H1 (cell line): ENCODE data around the gene ULK1. TPM values are rescaled to one million over a fixed set of nuclear protein-coding genes. Genes with fewer than 3 reads are reported as not detected.

Experiments used
- CTCF ChIA-PET: fragments of 300-600 bp; sonication (Branson Sonifier 250); formaldehyde crosslinking; loops from one replicate; lab custom pipeline; 2021; ENCODE audit not compliant: partially characterized antibody; lab: Charles Lee
- POLR2A ChIA-PET: fragments of 300-600 bp; sonication (Branson Sonifier 250); formaldehyde crosslinking; loops from one replicate; lab custom pipeline; 2021; ENCODE audit warnings: inconsistent platforms; ENCODE audit not compliant: partially characterized antibody; lab: Charles Lee
- DNase-seq, 2 experiments: peaks; one replicate each; pipeline versions ENCODE4 v3.0.0 to v3.0.0-alpha.2; 2010 to 2022; ENCODE audit warnings: low spot score in 2 of 2, low read depth in 1 of 2, mixed read lengths in 1 of 2
- FAIRE-seq: peaks from 2 replicates; lab custom pipeline; 2011; peaks lifted over from hg19 to GRCh38; lab: Jason Lieb, UNC
- H2AFZ ChIP-seq: 2 replicates; pipeline ENCODE4 v1.8.1; 2012; ENCODE audit warnings: low read length, inconsistent platforms
- H2AK5ac ChIP-seq: 2 replicates; pipeline ENCODE4 v1.6.1; 2013; ENCODE audit warnings: low read depth, low read length
- H2BK120ac ChIP-seq: replicated peaks from 2 replicates; pipeline ENCODE3; 2013; ENCODE audit warnings: low read depth, low read length, inconsistent platforms
- H2BK12ac ChIP-seq: 2 replicates; pipeline ENCODE4 v1.6.1; 2013; ENCODE audit warnings: low read depth, low read length
- H2BK15ac ChIP-seq: 2 replicates; pipeline ENCODE4 v1.6.1; 2013; ENCODE audit warnings: low read length
- H2BK20ac ChIP-seq: 2 replicates; pipeline ENCODE4 v1.6.1; 2013; ENCODE audit warnings: low read length
- H2BK5ac ChIP-seq: 2 replicates; pipeline ENCODE4 v1.6.1; 2013; ENCODE audit warnings: low read depth, low read length
- H3K14ac ChIP-seq: 2 replicates; pipeline ENCODE4 v1.6.1; 2013; ENCODE audit warnings: inconsistent platforms; ENCODE audit not compliant: insufficient read length
- H3K18ac ChIP-seq: 2 replicates; pipeline ENCODE4 v1.6.1; 2013; ENCODE audit warnings: low read length; ENCODE audit errors: extremely low read depth
- H3K23ac ChIP-seq: 2 replicates; pipeline ENCODE4 v1.6.1; 2013; ENCODE audit warnings: inconsistent platforms; ENCODE audit not compliant: insufficient read length
- H3K23me2 ChIP-seq: 2 replicates; pipeline ENCODE4 v1.6.1; 2013; ENCODE audit warnings: low read depth, low read length
- H3K27ac ChIP-seq: 2 replicates; pipeline ENCODE4 v1.6.1; 2011; ENCODE audit warnings: low read depth, low read length, inconsistent platforms
- H3K27me3 ChIP-seq, 4 experiments: replicated peaks in 1 of 4; 1 replicate in 1 of 4; 2 replicates in 3 of 4; pipeline versions ENCODE4 v1.6.1 to v1.8.1; 2011 to 2013; ENCODE audit warnings: low read length in 3 of 4, mild to moderate bottlenecking in 3 of 4, inconsistent platforms in 2 of 4, mixed read lengths in 2 of 4, moderate library complexity in 1 of 4; ENCODE audit not compliant: control insufficient read depth in 3 of 4, insufficient read depth in 3 of 4; ENCODE audit errors: extremely low read depth in 1 of 4
- H3K36me3 ChIP-seq, 4 experiments: 2 replicates each; pipeline versions ENCODE4 v1.6.1 to v1.8.1; 2011 to 2013; ENCODE audit warnings: mild to moderate bottlenecking in 4 of 4, low read length in 3 of 4, moderate library complexity in 2 of 4, control low read depth in 1 of 4, inconsistent platforms in 1 of 4; ENCODE audit not compliant: insufficient read depth in 4 of 4, control insufficient read depth in 2 of 4
- H3K4ac ChIP-seq: replicated peaks from 2 replicates; pipeline ENCODE3; 2013; ENCODE audit warnings: low read length, low read depth, mixed read lengths, inconsistent platforms; ENCODE audit not compliant: insufficient read length
- H3K4me1 ChIP-seq, 4 experiments: replicated peaks in 1 of 4; 1 replicate in 1 of 4; 2 replicates in 3 of 4; pipeline versions ENCODE4 v1.6.1 to v1.8.1; 2011 to 2013; ENCODE audit warnings: low read length in 3 of 4, inconsistent platforms in 2 of 4, mixed read lengths in 1 of 4; ENCODE audit not compliant: insufficient read depth in 4 of 4, control insufficient read depth in 3 of 4
- H3K4me2 ChIP-seq, 2 experiments: 2 replicates each; pipeline versions ENCODE4 v1.6.1 to v1.8.1; 2011 to 2013; ENCODE audit warnings: low read depth in 2 of 2, low read length in 2 of 2, control low read depth in 1 of 2, inconsistent platforms in 1 of 2, mild to moderate bottlenecking in 1 of 2; ENCODE audit not compliant: insufficient read depth in 1 of 2
- H3K4me3 ChIP-seq, 4 experiments: fragments of 200-600, 300-600 bp in 1 of 4; sonication (generic), shearing (Covaris generic), sonication (Bioruptor Twin) in 1 of 4; 2 replicates each; pipeline versions ENCODE4 v1.5.1 to v1.8.1; 2011 to 2016; ENCODE audit warnings: low read length in 4 of 4, low read depth in 3 of 4, control low read depth in 2 of 4, inconsistent platforms in 2 of 4, mild to moderate bottlenecking in 2 of 4, mixed read lengths in 1 of 4, moderate library complexity in 1 of 4; ENCODE audit not compliant: insufficient read depth in 2 of 4; ENCODE audit errors: extremely low read depth in 1 of 4
- H3K56ac ChIP-seq: replicated peaks from 2 replicates; pipeline ENCODE3; 2013; ENCODE audit warnings: low read depth, mild to moderate bottlenecking, mixed read lengths, low read length, inconsistent platforms; ENCODE audit not compliant: insufficient read length
- H3K79me1 ChIP-seq: 2 replicates; pipeline ENCODE4 v1.6.1; 2013; ENCODE audit warnings: low read depth, low read length, control low read depth
- H3K79me2 ChIP-seq, 2 experiments: 2 replicates each; pipeline versions ENCODE4 v1.6.1 to v1.8.1; 2012 to 2013; ENCODE audit warnings: low read length in 2 of 2, mild to moderate bottlenecking in 2 of 2, inconsistent platforms in 1 of 2; ENCODE audit not compliant: insufficient read depth in 2 of 2, control insufficient read depth in 1 of 2
- H3K9ac ChIP-seq, 4 experiments: replicated peaks in 1 of 4; 1 replicate in 1 of 4; 2 replicates in 3 of 4; pipeline versions ENCODE4 v1.6.1 to v1.8.1; 2011 to 2013; ENCODE audit warnings: low read depth in 3 of 4, low read length in 3 of 4, control low read depth in 2 of 4, mild to moderate bottlenecking in 2 of 4, moderate library complexity in 2 of 4, inconsistent platforms in 1 of 4; ENCODE audit errors: extremely low read depth in 1 of 4
- H3K9me3 ChIP-seq, 2 experiments: 2 replicates each; pipeline versions ENCODE4 v1.6.1 to v1.8.1; 2012 to 2013; ENCODE audit warnings: mild to moderate bottlenecking in 2 of 2, moderate library complexity in 2 of 2, control low read depth in 1 of 2, inconsistent platforms in 1 of 2, low read depth in 1 of 2, low read length in 1 of 2, mixed read lengths in 1 of 2; ENCODE audit not compliant: insufficient read depth in 2 of 2
- H4K20me1 ChIP-seq, 2 experiments: replicated peaks in 1 of 2; 2 replicates each; pipeline versions ENCODE3 to v1.8.1; 2011 to 2013; ENCODE audit warnings: inconsistent platforms in 2 of 2, low read length in 2 of 2, mild to moderate bottlenecking in 1 of 2; ENCODE audit not compliant: insufficient read depth in 2 of 2, control insufficient read depth in 1 of 2
- H4K5ac ChIP-seq: 2 replicates; pipeline ENCODE4 v1.6.1; 2013; ENCODE audit warnings: low read length, low read depth, mixed read lengths, inconsistent platforms; ENCODE audit not compliant: insufficient read length
- H4K8ac ChIP-seq: 2 replicates; pipeline ENCODE4 v1.8.0; 2013; ENCODE audit warnings: mild to moderate bottlenecking, moderate library complexity, low read length, inconsistent platforms; ENCODE audit not compliant: insufficient read depth; ENCODE audit errors: extremely low read depth
- H4K91ac ChIP-seq: replicated peaks from 2 replicates; pipeline ENCODE3; 2013; ENCODE audit warnings: low read length, mixed read lengths, inconsistent platforms; ENCODE audit not compliant: insufficient read length
- CBX8 ChIP-seq: fragments of 300-800, 300-1000 bp; sonication (generic); IDR thresholded peaks from 2 replicates; pipeline ENCODE4 v1.7.1; 2016; ENCODE audit warnings: low read depth, low read length, borderline replicate concordance
- CEBPB ChIP-seq: IDR thresholded peaks from 2 replicates; pipeline ENCODE4 v1.6.1; 2012; ENCODE audit warnings: low read depth, low read length
- EZH2 ChIP-seq: fragments of 200-600 bp; sonication (generic); IDR thresholded peaks from 2 replicates; pipeline ENCODE4 v1.7.1; 2012; ENCODE audit warnings: low read depth, mild to moderate bottlenecking, moderate library complexity, low read length, inconsistent platforms; ENCODE audit not compliant: severe bottlenecking
- KDM4A ChIP-seq: IDR thresholded peaks from one replicate; pipeline ENCODE4 v1.7.1; 2012; ENCODE audit warnings: low read depth, mild to moderate bottlenecking, moderate library complexity, low read length, inconsistent platforms; ENCODE audit not compliant: severe bottlenecking
- RAD21 ChIP-seq, 2 experiments: IDR thresholded peaks in 1 of 2; conservative IDR thresholded peaks in 1 of 2; 2 replicates each; pipeline ENCODE4 v1.6.1; 2011; ENCODE audit warnings: low read depth in 2 of 2, low read length in 2 of 2, improper control_type of control experiment in 1 of 2, inconsistent platforms in 1 of 2, mild to moderate bottlenecking in 1 of 2, moderate library complexity in 1 of 2
- RNF2 ChIP-seq: fragments of 200-900, 300-1000 bp; sonication (generic); IDR thresholded peaks from 2 replicates; pipeline ENCODE4 v1.7.1; 2016; ENCODE audit warnings: borderline replicate concordance, low read depth, mild to moderate bottlenecking, antibody characterized with exemption, low read length; ENCODE audit not compliant: poor library complexity, severe bottlenecking; ENCODE audit errors: missing control alignments
- TAF7 ChIP-seq: optimal IDR thresholded peaks from 2 replicates; pipeline ENCODE3; 2011; ENCODE audit warnings: low read depth, mild to moderate bottlenecking, inconsistent platforms, low read length, moderate library complexity, borderline replicate concordance
- TCF12 ChIP-seq: IDR thresholded peaks from 2 replicates; pipeline ENCODE4 v1.6.1; 2011; ENCODE audit warnings: low read depth, mild to moderate bottlenecking, low read length
- WGBS, 2 experiments: shearing (Covaris generic) in 1 of 2; methylation state at CpG; one replicate each; pipeline versions ENCODE4 v1.1.6 to v1.1.7; 2013 to 2015; ENCODE audit warnings: low lambda C conversion rate in 2 of 2, mixed read lengths in 2 of 2, inconsistent platforms in 1 of 2, low coverage in 1 of 2, missing lambda C conversion rate in 1 of 2; ENCODE audit not compliant: insufficient replicate concordance in 2 of 2, insufficient coverage in 1 of 2, insufficient read length in 1 of 2; ENCODE audit errors: extremely low coverage in 1 of 2, missing lambda C conversion rate in 1 of 2; 5-methylcytosine and 5-hydroxymethylcytosine counted together
- polyA plus RNA-seq, 7 experiments: library from polyadenylated mRNA; depleted of rRNA in 3 of 7; stranded (reverse) in 5 of 7; unstranded in 2 of 7; fragments of >200 nt in 5 of 7; fragments of 200-250 nt in 2 of 7; gene quantifications; 1 replicate in 5 of 7; 2 replicates in 1 of 7; 4 replicates in 1 of 7; pipeline versions ENCODE4 v1.2.1 to v1.2.3, GENCODE V29; 2011 to 2013; ENCODE audit warnings: missing spikeins in 2 of 7, mixed read lengths in 2 of 7
- total RNA-seq: library from RNA; stranded (reverse); fragmentation: NEBNext Ultra II Directional; extraction: Animal tissue kit (Norgen Biotek cat#: 25700); gene quantifications from 2 replicates; pipeline ENCODE4 v1.2.1, GENCODE V29; 2021
- TF ChIP-seq, protein P1 (sequence below): IDR thresholded peaks from 2 replicates; pipeline ENCODE4 v1.6.1; 2012; ENCODE audit warnings: low read length, inconsistent platforms

The ULK1 gene
- total and polyA plus RNA-seq, 2 of the 8 experiments (the other 6 are each of a cell fraction or from before 2014, with no cell fraction given): 13.0 to 44.1 TPM

DNA sequence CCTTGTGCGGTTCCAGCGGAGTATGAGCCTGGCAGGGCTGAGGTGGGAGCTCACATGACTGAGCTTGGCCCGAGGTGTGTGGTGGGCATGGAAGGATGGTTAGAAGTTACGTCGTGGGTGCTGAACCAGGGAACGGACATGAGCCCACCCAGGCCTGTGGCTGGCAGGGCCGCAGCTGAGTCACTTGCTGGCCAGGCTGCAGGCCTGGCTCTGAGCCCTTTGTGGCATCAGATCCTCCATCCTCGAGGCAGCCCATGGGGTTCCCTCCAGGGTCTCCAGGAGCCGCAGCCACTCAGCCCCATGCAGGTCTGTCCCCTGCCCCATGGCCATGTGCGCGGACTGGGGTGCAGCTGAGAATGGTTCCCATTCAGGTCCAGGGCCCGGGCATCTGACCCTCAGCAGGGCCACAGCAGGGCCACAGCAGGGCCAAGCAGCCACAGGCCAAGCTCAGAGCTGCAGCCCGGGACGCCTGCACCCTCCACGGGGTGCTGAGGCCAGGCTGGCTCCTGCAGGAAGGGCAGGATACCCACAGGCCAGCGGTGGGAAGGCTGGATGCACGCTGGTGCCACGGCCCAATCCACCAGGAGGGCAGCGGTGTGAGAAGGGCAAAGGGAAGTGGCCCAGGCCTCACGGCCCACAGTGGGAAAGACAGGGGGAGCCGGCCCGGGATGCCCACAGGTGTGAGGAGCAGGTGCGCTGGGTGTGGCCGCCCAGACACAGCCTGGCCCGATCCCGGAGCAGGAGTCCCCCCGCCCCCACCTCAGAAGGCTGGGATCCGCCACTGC, 26.3 kb upstream of the ULK1 start:
- H3K36me3 ChIP-seq: no peaks in the 10 kb centered on the region
- no peaks in the 10 kb centered on the region for H3K79me2 ChIP-seq
- ChIA-PET CTCF (interaction anchor here (0.6 to 0.7 kb wide), 2 partner anchors 33 to 38 kb away, joined by 3 read pairs; no protein-coding TSS in a partner anchor), POLR2A (interaction anchor here (1.4 kb wide), 1 partner anchor 12 kb away, joined by 3 read pairs; no protein-coding TSS in a partner anchor)
- H3K4me2 ChIP-seq: no peak overlapping the region
- H2BK15ac ChIP-seq: peak overlapping the region; percentile 55
- H4K5ac ChIP-seq: no peak overlapping the region
- no peak overlapping the region for H3K14ac ChIP-seq
- peak overlapping the region; percentile 23 for H3K4ac ChIP-seq
- FAIRE-seq (no peak), DNase-seq (no peak)
- peaks cover 0 to 7% (median 4%) of the 10 kb centered on the region in 4 experiments; a peak in 5 of 7 replicates for H3K4me1 ChIP-seq
- 0 out of 2 replicates have a peak overlapping the region, but pooled peaks have one; percentile 32 for H2BK12ac ChIP-seq
- no peak overlapping the region for H2BK120ac ChIP-seq
- H2BK5ac ChIP-seq: no peak overlapping the region; the same call in 1 of the 2 replicates
- H3K27me3 ChIP-seq: no peaks in the 10 kb centered on the region
- no peaks in the 10 kb centered on the region for H4K20me1 ChIP-seq
- H3K79me1 ChIP-seq: no peaks in the 10 kb centered on the region
- no peak overlapping the region for H3K18ac ChIP-seq
- H3K23me2 ChIP-seq: no peaks in the 10 kb centered on the region
- WGBS, 2 experiments: 86% methylated on average over 16 of the region's 28 CpGs; no CpG with 5 or more reads in 1 of the 2 experiments
- no peak overlapping the region for H3K23ac ChIP-seq
- no peak overlapping the region for H3K4me3 ChIP-seq
- no peaks in the 10 kb centered on the region for H3K9me3 ChIP-seq
- H2AK5ac ChIP-seq: no peak overlapping the region
- 0 out of 2 replicates have a peak overlapping the region, but pooled peaks have one; percentile 38 for H4K8ac ChIP-seq
- no peak overlapping the region for H3K9ac ChIP-seq
- no peak overlapping the region for H3K27ac ChIP-seq
- no peak overlapping the region for H2AFZ ChIP-seq
- 0 out of 2 replicates have a peak overlapping the region, but pooled peaks have one; percentile 3 for H2BK20ac ChIP-seq
- no peak overlapping the region for H4K91ac ChIP-seq
- no peak overlapping the region for H3K56ac ChIP-seq
- TF ChIP-seq CBX8 (no peak), TAF7 (no peak), EZH2 (no peak), RAD21 (IDR thresholded peaks at IDR 0.05 in 1 of 2, conservative IDR thresholded peaks at IDR 0.05 in 1 of 2; ENCODE audit: low read depth in 2 of 2, low read length in 2 of 2) (no peak), TCF12 (no peak), RNF2 (no peak), KDM4A (no peak), CEBPB (no peak)
- TF ChIP-seq, protein P1, sequence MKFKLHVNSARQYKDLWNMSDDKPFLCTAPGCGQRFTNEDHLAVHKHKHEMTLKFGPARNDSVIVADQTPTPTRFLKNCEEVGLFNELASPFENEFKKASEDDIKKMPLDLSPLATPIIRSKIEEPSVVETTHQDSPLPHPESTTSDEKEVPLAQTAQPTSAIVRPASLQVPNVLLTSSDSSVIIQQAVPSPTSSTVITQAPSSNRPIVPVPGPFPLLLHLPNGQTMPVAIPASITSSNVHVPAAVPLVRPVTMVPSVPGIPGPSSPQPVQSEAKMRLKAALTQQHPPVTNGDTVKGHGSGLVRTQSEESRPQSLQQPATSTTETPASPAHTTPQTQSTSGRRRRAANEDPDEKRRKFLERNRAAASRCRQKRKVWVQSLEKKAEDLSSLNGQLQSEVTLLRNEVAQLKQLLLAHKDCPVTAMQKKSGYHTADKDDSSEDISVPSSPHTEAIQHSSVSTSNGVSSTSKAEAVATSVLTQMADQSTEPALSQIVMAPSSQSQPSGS: no peak
